ENCODE data around the gene CNKSR3. TPM values are rescaled to one million over a fixed set of nuclear protein-coding genes. Genes with fewer than 3 reads are reported as not detected.

The CNKSR3 gene
- total RNA-seq, 1 experiment from 2014 or later, result 5.6 TPM

GRCh38 chr6:154485815-154486214 is 24.7 kb downstream of the CNKSR3 start:
- Histone ChIP-seq H3K27me3 (ENCODE audit: insufficient read depth, low read length) (no peaks in the 10 kb centered on the region), H2AK5ac (ENCODE audit: insufficient read length, low read length) (no peak overlapping the region), H4K5ac (ENCODE audit: insufficient read length, low read depth, low read length) (no peak overlapping the region), H3K23ac (ENCODE audit: insufficient read length, low read depth, low read length) (no peak overlapping the region), H4K8ac (replicated peaks; ENCODE audit: insufficient read length, low read depth, low read length) (no peak overlapping the region), H4K20me1 (ENCODE audit: control insufficient read depth, insufficient read depth, insufficient read length) (no peaks in the 10 kb centered on the region), H2BK12ac (ENCODE audit: insufficient read length, low read depth, low read length) (no peak overlapping the region), H2AFZ (ENCODE audit: low read length) (no peak overlapping the region), H4K91ac (ENCODE audit: insufficient read length, low read depth, low read length) (no peak overlapping the region), H3K56ac (ENCODE audit: insufficient read length, low read depth, low read length) (no peak overlapping the region), H3K79me2 (ENCODE audit: insufficient read depth, low read length) (no peaks in the 10 kb centered on the region), H3K23me2 (ENCODE audit: insufficient read length, low read depth, low read length, poor library complexity, severe bottlenecking) (no peaks in the 10 kb centered on the region), H3K18ac (ENCODE audit: insufficient read length, low read depth, low read length) (no peak overlapping the region), H3T11ph (ENCODE audit: low read length) (no peak overlapping the region), H3K27ac (ENCODE audit: insufficient read length, low read depth, low read length) (no peak overlapping the region), H3K4ac (ENCODE audit: low read depth, low read length) (no peak overlapping the region), H3K4me2 (ENCODE audit: insufficient read depth, insufficient read length, low read length) (no peak overlapping the region), H2BK120ac (ENCODE audit: low read depth, low read length, poor library complexity, severe bottlenecking) (no peak overlapping the region), H2BK5ac (ENCODE audit: insufficient read length, low read length) (no peak overlapping the region), H3K79me1 (ENCODE audit: insufficient read depth, low read depth, low read length, poor library complexity, severe bottlenecking) (no peaks in the 10 kb centered on the region), H2BK15ac (ENCODE audit: low read depth, low read length) (no peak overlapping the region), H3K9me3 (ENCODE audit: control insufficient read depth, low read depth, low read length) (no peaks in the 10 kb centered on the region), H3K4me1 (ENCODE audit: insufficient read depth, low read length) (no peaks in the 10 kb centered on the region), H2BK20ac (ENCODE audit: low read depth, low read length, poor library complexity, severe bottlenecking) (no peak overlapping the region), H3K14ac (ENCODE audit: insufficient read depth, low read length) (no peak overlapping the region), H3K9ac (ENCODE audit: extremely low read depth, insufficient read length, low read length) (no peak overlapping the region)
- no peaks in the 10 kb centered on the region for H3K9me3 Mint-ChIP-seq
- no CpG with 5 or more reads among the region's 9 CpGs for WGBS (ENCODE audit: extremely low coverage, insufficient read length, low lambda C conversion rate)
- no peaks in the 10 kb centered on the region for H3K27me3 Mint-ChIP-seq (ENCODE audit: low read depth)
- H3K36me3 Mint-ChIP-seq (ENCODE audit: insufficient read depth in 1 of 3, low read depth in 3 of 3), result no peaks in the 10 kb centered on the region
- H3K27ac Mint-ChIP-seq, result no peak overlapping the region
- H3K4me3 Mint-ChIP-seq, result no peak overlapping the region
- DNase-seq, result no peak
- TF ChIP-seq CTCF (conservative IDR thresholded peaks at IDR 0.05), result no peak
- peaks cover 0 to 5% of the 10 kb centered on the region in 2 experiments; a peak in 2 of 4 replicates for H3K4me1 Mint-ChIP-seq

All from H9 (cell line).